Aorta (tissue), 5 donors: ENCODE results near the gene SCFD2. TPM values are rescaled to one million over a fixed set of nuclear protein-coding genes. Genes with fewer than 3 reads are reported as not detected.

Source experiments
- ATAC-seq: fragments of 200-7000 bp; cut with Tn5 transposase; one replicate; pipeline ENCODE4 v1.9.1; 2022; ENCODE audit warnings: moderate library complexity; ENCODE audit not compliant: low FRiP score
- DNase-seq, 2 donors: peaks; one replicate each; pipeline ENCODE4 v3.0.0-alpha.2; 2020
- H3K27ac ChIP-seq, 2 donors: one replicate each; pipeline ENCODE4 v1.5.1; 2013; ENCODE audit warnings: low read length in 2 of 2, mild to moderate bottlenecking in 2 of 2, moderate library complexity in 2 of 2, control low read depth in 1 of 2, inconsistent platforms in 1 of 2, low read depth in 1 of 2
- H3K27me3 ChIP-seq, 2 donors: one replicate each; pipeline ENCODE4 v1.6.1; 2013; ENCODE audit warnings: control low read depth in 1 of 2, low read length in 1 of 2, mild to moderate bottlenecking in 1 of 2, moderate library complexity in 1 of 2; ENCODE audit not compliant: insufficient read depth in 2 of 2, control insufficient read depth in 1 of 2
- H3K36me3 ChIP-seq, 2 donors: one replicate each; pipeline ENCODE4 v1.6.1; 2013; ENCODE audit warnings: control low read depth in 1 of 2, low read length in 1 of 2, mild to moderate bottlenecking in 1 of 2; ENCODE audit not compliant: insufficient read depth in 2 of 2, control insufficient read depth in 1 of 2
- H3K4me1 ChIP-seq, 2 donors: one replicate each; pipeline ENCODE4 v1.6.1; 2013; ENCODE audit warnings: low read length in 2 of 2, control low read depth in 1 of 2, mild to moderate bottlenecking in 1 of 2, moderate library complexity in 1 of 2; ENCODE audit not compliant: insufficient read depth in 2 of 2, control insufficient read depth in 1 of 2
- H3K4me3 ChIP-seq, 2 donors: one replicate each; pipeline ENCODE4 v1.5.1; 2013; ENCODE audit warnings: low read length in 2 of 2, control low read depth in 1 of 2, mild to moderate bottlenecking in 1 of 2
- H3K9me3 ChIP-seq: one replicate; pipeline ENCODE4 v1.6.1; 2013; ENCODE audit warnings: mild to moderate bottlenecking, low read length; ENCODE audit not compliant: control insufficient read depth
- WGBS, 2 donors: extraction: QIAGEN DNeasy Blood & Tissue Kit; methylation state at CpG; one replicate each; pipeline ENCODE4 v1.1.7; 2013; 5-methylcytosine and 5-hydroxymethylcytosine counted together
- intact Hi-C, 2 donors: fragments of 100-400 bp; cut with DNase I; formaldehyde crosslinking; loops; one replicate each; pipeline versions ENCODE4 v1.14.2 to v1.15.0; 2022
- polyA plus RNA-seq, 2 donors: library from polyadenylated mRNA; stranded (reverse); fragments of 200-250 nt; gene quantifications; one replicate each; pipeline ENCODE4 v1.2.3, GENCODE V29; 2013
- total RNA-seq, 2 donors: library from RNA; stranded (reverse); fragmentation: NEBNext Ultra II Directional; extraction: Animal tissue kit (Norgen Biotek cat#: 25700); gene quantifications; one replicate each; pipeline ENCODE4 v1.2.1, GENCODE V29; 2021
- donor health status: healthy with polysubstance abuse.
- donor health status: Bipolar disorder and iron deficiency.
- donor health status: DM: no; HTN: no; CAD: no.
- donor health status: DM: no; HTN: no; CAD: no.
- donor health status: DM: yes; HTN: yes; CAD: no.

SCFD2 gene
- total and polyA plus RNA-seq, 4 donors: 3.5 to 19.2 (median 10.3) TPM

DNA sequence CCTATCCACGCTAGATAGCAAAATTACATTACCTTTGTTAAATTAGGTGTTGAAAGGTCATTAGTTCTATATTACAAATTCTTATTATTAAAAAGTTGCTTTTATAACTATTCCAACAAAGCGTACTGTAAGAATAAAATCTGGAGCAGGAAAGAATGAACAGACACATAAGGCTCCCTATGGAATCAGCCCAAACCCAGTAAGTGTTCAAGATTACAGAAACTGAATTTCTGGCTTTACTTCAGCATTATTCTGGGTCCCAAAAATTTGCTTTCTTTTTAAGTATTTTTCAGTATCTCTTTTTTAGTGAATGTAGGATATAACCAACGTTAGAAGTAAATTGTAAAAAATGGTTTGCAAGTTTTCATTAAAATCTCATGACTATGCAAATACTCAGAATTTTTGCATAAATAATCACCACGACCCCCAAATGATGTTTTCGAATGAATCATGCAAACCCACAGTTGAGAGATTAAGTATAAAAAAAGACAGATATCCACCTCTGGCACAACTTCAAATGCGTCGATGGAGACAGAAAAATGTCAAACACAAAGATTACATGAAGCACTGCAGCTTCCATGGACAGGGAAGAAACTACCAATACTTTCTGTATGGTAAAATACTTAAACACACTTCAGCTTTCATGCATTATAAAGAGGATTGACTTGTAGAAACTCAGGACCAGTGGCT is 265.2 kb downstream of the SCFD2 start:
- peak overlapping the region in 1 of 2 donors; percentile 48 for H3K27ac ChIP-seq
- no peak for ATAC-seq
- H3K27me3 ChIP-seq: no peaks in the 10 kb centered on the region
- no peaks in the 10 kb centered on the region for H3K9me3 ChIP-seq
- H3K4me3 ChIP-seq: no peak overlapping the region
- intact Hi-C loops: no loop called here
- no peaks in the 10 kb centered on the region for H3K36me3 ChIP-seq
- H3K4me1 ChIP-seq: peaks cover 0 to 3% of the 10 kb centered on the region in 2 donors
- WGBS, 2 donors: 27 to 29% methylated on average over 7 of the region's 7 CpGs
- no peak for DNase-seq

DNA sequence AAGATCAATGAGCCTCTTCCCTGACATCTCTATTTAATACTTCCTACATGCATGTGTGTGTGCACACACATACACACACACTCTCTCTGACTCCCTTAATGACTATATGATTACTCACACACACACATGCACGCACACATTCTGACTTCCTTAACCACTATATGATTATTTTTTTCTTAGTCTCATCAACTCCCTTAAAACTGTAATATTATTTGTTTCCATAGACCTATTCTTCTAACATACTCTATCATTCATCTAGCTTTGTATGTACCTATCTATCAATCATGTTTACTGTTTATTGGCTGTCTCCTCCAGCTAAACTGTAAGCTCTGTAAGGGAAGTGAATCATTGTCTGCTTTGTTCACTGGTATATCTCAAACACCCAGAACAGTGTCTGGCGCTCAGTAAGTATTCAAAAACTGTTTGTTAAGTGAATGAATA is 267.2 kb downstream of the SCFD2 start:
- Histone ChIP-seq H3K36me3 (no peaks in the 10 kb centered on the region), H3K4me3 (no peak overlapping the region), H3K27me3 (no peaks in the 10 kb centered on the region), H3K9me3 (no peaks in the 10 kb centered on the region), H3K27ac (no peak overlapping the region), H3K4me1 (peaks cover 0 to 3% of the 10 kb centered on the region in 2 donors)
- 97 to 98% methylated on average over 2 of the region's 2 CpGs for WGBS, 2 donors
- DNase-seq: no peak
- ATAC-seq: no peak
- intact Hi-C loops: no loop called here

DNA sequence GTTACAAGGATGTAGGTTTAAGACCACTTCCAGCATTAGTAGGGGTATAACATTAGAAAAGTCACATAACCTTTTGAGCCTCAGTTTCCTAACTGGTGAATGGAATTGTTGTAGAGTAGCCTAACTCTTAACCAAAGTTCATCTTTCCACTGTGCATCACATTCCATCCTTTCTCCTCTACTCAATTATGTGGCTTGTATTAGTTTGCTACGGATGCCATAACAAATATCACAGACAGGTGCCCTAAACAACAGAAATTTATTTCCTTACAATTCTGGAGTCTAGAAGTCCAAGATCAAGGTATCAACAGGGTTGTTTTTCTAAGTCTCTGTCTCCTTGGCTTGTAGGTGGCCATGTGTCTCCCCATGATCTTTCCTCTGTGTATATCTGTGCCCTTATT is 271.8 kb downstream of the SCFD2 start:
- ATAC-seq: no peak
- no peaks in the 10 kb centered on the region for H3K9me3 ChIP-seq
- 92 to 95% methylated on average over 1 of the region's 1 CpG for WGBS, 2 donors

DNA sequence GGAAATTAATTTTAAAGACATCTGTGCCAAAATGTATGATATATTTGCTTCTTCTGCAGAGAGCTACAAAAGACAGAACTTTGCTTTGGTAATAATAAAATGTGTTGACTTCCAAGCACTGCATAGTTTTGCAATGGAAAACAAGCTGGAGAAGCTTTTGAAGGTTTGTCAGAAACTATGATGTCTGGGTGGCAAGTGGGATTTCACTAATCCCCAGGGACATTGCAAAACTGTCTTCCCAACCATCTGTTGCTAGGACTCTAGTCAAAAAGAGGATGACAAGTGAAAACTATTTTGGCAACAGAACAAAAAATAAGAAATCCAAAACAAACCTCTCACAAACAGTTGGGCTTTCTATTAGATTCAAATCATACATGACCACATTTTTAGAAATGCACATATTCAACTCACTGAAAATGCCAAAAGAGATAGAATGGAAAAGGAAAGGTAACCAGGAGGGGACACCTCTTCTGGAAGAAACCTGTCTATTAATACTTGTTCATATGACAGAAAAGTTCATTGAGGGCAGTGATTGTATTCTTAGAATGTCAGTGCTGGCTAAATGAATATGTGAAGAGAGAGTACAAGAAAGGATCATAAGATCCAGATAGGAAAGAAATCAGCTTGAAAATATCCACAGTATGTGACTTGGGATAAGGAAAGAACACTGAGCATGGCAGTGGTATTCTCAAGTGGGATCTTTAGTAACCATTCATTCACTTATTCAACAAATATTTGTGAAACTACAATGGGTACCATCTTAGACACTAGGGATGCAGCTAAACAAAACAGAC is 275.7 kb downstream of the SCFD2 start:
- Histone ChIP-seq H3K4me3 (no peak overlapping the region), H3K27ac (no peak overlapping the region), H3K4me1 (peaks cover 0 to 4% of the 10 kb centered on the region in 2 donors), H3K27me3 (no peaks in the 10 kb centered on the region), H3K36me3 (no peaks in the 10 kb centered on the region), H3K9me3 (no peaks in the 10 kb centered on the region)
- ATAC-seq: no peak
- no peak for DNase-seq
- intact Hi-C loops: no loop called here

More for the DNA sequence above, 271.8 kb downstream of the SCFD2 start:
- DNase-seq: no peak
- no peaks in the 10 kb centered on the region for H3K4me1 ChIP-seq
- H3K27ac ChIP-seq: no peak overlapping the region
- intact Hi-C loops: no loop called here
- no peaks in the 10 kb centered on the region for H3K27me3 ChIP-seq
- no peaks in the 10 kb centered on the region for H3K36me3 ChIP-seq
- no peak overlapping the region for H3K4me3 ChIP-seq

DNA sequence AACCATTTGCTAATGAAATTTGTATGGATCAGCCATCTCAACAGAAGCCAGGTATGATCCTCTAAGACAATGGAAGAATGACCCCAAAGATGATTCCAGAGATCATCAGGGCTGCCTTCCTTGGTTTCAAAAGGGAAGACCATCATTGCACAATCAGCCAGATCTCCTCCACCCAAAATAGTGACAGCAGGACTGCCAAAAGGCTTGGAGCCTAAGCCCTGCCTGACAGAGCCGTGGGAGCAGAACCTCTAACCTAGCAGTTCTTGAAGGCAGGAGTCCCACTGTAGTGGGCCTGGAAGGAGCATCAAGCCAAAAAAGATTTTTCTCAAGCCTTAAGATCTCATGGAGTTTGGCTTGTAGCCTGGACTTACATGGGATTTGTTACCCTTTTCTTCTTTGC is 277.7 kb downstream of the SCFD2 start:
- no peaks in the 10 kb centered on the region for H3K9me3 ChIP-seq
- peaks cover 0 to 4% of the 10 kb centered on the region in 2 donors for H3K4me1 ChIP-seq
- DNase-seq (no peak), ATAC-seq (no peak)
- no peaks in the 10 kb centered on the region for H3K27me3 ChIP-seq
- WGBS, 2 donors: 0 to 40% methylated on average over 1 of the region's 1 CpG
- no peaks in the 10 kb centered on the region for H3K36me3 ChIP-seq
- no peak overlapping the region for H3K27ac ChIP-seq
- H3K4me3 ChIP-seq: no peak overlapping the region
- intact Hi-C loops: no loop called here

DNA sequence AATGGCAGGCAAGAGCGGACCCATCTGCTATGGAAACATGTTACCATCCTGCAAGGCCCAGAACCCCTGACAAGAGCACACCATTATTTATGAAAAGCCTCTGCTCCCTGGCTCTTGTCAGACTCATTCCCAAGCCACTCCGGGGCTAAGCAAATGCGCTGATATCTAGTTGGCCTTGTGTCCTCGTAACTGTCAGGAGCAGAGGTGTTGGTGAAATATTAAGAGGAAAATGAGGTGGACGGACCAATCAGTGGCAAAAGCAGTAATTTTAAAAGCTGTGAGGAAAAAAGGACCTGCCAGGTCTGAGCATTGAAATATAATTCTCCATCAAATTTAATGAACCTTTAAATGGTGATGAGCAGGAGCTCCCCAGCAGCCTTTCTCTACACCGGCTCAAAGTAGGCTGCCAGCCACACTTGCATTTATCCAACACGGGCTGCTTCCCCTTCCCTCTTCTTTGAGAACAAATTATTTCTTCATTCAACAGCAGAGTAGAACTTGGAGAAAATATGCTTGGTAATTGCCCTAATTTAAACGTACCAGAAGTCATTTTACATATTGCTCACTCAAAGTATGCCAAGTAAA is 289.4 kb downstream of the SCFD2 start:
- DNase-seq (no peak), ATAC-seq (no peak)
- Histone ChIP-seq H3K27ac (no peak overlapping the region), H3K36me3 (no peaks in the 10 kb centered on the region), H3K9me3 (no peaks in the 10 kb centered on the region), H3K4me1 (no peaks in the 10 kb centered on the region), H3K27me3 (no peaks in the 10 kb centered on the region), H3K4me3 (no peak overlapping the region)
- intact Hi-C loops: no loop called here
- 86 to 88% methylated on average over 8 of the region's 8 CpGs for WGBS, 2 donors

DNA sequence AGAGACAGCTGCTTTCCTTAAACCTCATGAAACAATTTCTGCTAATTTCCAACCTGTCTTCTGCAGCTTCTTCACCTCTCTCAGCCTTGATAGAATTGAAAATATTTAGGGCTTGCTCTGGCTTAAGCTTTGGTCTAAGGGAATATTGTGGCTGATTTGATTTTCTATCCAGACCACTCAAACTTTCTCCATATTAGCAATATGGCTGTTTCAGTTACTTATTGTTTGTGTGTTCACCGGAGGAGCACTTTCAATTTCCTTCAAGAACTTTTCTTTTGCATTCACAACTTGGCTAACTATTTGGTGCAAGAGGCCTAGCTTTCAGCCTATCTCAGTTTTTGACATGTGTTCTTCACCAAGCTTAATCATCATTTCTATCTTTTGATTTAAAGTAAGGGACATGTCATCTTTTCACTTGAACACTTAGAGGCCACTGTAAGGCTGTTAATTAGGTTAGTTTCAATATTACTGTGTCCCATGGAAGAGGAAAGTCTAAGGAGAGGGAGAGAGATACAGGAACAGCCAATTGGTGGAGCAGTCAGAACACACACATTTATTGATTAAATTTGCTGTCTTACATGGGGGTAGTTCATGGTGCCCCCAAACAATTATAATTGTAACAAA is 290.6 kb downstream of the SCFD2 start:
- Histone ChIP-seq H3K9me3 (no peaks in the 10 kb centered on the region), H3K27me3 (no peaks in the 10 kb centered on the region), H3K36me3 (no peaks in the 10 kb centered on the region), H3K4me1 (no peaks in the 10 kb centered on the region), H3K27ac (no peak overlapping the region), H3K4me3 (no peak overlapping the region)
- ATAC-seq (no peak), DNase-seq (no peak)
- 95 to 97% methylated on average over 1 of the region's 1 CpG for WGBS, 2 donors
- intact Hi-C loops: no loop called here

DNA sequence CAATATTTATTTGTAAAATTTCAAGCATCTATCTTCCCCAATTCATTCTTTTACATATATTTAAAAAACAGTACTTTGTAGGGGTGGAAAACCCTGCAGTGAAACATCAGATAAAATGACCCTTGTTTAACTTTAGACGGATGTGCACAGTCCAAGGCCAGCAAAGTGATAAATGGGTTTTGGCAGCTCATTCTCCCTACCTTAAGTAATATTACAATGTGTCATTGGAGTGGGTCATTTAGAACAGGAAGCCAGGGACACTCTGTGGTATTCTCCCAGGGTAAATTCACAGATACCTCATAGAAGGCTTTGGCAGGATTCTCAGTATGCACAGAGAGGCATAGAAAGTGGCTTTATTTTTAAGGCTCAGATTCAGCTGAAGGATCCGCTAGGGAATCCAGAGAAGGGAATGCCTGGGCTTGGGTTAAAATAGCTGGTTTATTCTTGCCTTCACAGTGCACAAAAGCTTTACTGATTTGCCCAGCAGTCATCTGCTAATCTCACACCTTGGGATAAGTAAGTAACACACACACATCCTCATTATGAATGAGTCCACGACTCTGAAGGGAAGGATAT is 297.0 kb downstream of the SCFD2 start:
- no peak overlapping the region for H3K27ac ChIP-seq
- no peaks in the 10 kb centered on the region for H3K27me3 ChIP-seq
- no peak overlapping the region for H3K4me3 ChIP-seq
- H3K36me3 ChIP-seq: no peaks in the 10 kb centered on the region
- 76 to 77% methylated on average over 3 of the region's 3 CpGs for WGBS, 2 donors
- DNase-seq: no peak
- H3K9me3 ChIP-seq: peaks cover 2% of the 10 kb centered on the region
- ATAC-seq: no peak
- intact Hi-C loops: no loop called here
- H3K4me1 ChIP-seq: no peaks in the 10 kb centered on the region
